Activated CD4-positive, alpha-beta T cell treated with anti-CD3 and anti-CD28 coated beads, Interleukin-2, amount 50 U/mL, for 24 hours (primary cell): ENCODE results near the gene ANGPTL5.
A peak's percentile ranks its signal among the peaks of the same experiment; 100 is the strongest.
"Not testable (repeated sequence)": the region's sequence is repeated elsewhere in the genome, so short reads cannot be mapped to it uniquely, and the experiment has no call there.

Source experiments
- DNase-seq, 2 donors: peaks; one replicate each; pipeline ENCODE4 v3.0.0-alpha.2; 2020; ENCODE audit warnings: low read depth in 1 of 2, low spot score in 1 of 2

ANGPTL5 gene

DNA sequence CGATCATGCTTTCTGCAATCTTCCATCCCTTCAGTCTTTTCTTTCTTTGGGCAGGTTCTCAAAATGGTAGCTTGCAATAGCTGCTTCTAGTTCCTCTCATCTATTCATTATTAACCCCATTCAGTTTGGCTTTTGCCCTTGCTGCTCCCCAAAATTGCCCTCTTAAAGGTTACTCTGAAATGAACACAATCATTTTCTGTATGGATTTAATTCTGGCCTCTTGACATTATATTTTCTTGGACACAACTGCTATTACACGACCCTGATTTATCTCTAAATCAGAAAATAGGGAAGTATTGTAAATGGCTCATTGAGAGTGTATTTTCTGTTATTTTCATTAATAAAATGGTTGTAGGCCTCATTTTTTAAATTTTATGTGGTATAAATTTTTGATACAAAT lies at the start of gene ANGPTL5:
ANGPTL5 (minus strand) TSS at position 101 of the 400 bp plus-strand sequence. CDS start 8,613 bp downstream, outside the sequence.
- no peak for DNase-seq

DNA sequence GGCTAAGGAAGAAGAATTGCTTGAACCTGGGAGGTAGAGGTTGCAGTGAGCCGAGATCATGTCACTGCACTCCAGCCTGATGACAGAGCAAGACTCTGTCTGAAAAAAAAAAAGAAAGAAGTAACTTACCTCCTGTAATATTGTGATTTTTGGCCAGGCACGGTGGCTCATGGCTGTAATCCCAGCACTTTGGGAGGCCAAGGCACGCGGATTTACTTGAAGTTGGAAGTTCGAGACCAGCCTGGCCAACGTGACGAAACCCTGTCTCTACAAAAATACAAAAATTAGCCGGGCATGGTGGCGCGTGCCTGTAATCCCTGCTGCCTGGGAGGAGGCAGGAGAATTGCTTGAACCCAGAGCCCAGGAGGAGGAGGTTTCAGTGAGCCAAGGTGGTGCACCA lies 47.9 kb upstream of the ANGPTL5 start:
- not testable (repeated sequence) for DNase-seq

DNA sequence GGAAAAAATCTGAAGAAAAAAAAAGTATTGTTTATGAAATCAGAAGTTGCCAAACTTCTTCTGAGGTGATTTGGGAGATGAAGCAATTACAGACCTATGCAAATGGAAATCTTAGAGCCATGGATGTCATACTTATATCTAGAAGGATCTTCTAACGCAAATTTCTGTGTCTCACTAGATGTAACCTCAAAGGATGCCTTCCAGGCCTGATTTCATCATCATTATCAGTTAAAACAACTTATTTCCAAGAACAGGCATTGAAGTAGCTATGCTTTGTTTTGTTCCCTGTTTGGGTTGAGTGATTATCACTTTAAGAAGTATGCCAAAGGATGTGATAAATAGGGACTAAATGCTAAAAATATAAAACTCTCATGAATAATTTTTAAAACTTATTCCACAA lies 43.9 kb upstream of the ANGPTL5 start:
- DNase-seq: no peak

DNA sequence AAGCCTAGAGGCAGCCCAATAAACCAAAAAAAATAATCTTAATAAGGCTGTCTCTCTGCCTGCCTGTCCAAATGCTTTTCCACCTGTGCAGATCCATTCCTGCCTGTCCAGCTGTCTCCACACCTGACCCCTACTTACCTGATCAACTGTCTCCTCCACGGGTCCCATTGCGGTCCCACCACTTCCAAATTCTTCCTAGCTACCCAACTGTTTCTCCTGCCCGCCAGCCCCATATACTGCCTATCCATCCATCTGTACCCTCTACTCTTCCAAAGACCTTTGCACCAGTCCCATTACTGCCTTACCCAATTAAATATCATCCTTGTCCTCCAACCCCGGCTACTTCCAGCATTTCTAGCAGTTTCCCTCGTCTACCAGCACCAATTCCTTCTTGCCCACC lies 39.4 kb upstream of the ANGPTL5 start:
- DNase-seq: no peak

DNA sequence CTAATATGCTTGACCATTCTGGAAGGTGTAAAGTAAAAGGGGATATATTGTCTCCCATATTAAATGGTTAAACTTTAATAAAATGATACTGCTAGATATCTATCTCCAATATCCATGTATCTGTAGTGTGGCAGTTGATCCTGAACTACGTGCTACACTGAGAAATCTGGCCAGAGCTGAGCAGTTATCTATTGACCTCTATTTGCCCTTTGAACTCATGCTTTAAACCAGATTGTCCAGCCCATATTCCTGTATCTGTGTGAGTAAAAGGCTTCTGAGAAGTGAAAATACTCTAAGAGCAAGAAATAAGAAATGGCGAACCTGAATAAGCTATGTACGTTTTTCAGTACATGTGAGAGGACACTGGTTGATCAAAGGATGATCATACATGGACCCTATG lies 39.0 kb upstream of the ANGPTL5 start:
- no peak for DNase-seq

DNA sequence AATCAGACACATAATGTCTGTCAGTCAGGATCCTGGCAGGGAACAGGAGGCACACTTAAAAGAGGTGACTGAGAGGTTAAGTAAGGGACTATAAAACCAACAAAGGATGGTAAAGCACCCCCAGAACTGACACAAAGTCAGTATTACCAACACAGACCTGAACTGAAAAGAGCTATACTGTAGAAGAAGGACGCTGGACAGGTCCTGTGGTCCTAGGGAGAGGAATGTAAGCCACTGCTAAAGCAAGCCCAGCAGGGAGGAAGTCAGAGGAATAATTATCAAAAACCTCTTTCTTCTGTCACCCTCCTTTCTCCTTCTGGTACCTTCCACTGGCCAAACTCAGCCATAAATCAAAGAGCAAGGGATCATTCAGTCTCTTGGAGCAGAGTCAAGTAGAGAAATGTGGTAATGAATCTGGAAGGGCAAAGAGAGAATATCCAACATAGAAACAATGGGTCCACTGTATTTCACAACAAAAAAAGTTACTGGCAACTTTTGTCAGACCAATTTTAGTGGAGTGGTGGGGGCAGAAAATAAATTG lies 33.4 kb upstream of the ANGPTL5 start:
- no peak for DNase-seq

DNA sequence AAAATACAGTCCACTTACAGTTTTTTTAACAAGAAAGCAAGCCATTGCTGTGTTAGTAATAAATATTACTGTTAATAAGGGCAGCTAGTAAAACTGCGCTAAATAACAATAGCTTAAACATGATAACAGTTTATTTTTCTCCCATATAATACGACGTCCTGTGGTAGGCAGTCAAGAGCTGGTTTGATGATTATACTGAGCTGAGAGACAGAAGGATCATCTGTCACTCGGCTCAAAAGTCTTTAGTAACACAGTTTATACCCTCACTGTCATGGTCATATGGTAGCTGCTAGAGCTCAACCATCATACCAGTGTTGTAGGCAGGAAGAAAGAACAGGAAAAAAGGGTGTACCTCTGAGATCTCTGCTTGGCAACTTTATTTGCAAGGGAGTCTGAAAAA lies 29.1 kb upstream of the ANGPTL5 start:
- no peak for DNase-seq

DNA sequence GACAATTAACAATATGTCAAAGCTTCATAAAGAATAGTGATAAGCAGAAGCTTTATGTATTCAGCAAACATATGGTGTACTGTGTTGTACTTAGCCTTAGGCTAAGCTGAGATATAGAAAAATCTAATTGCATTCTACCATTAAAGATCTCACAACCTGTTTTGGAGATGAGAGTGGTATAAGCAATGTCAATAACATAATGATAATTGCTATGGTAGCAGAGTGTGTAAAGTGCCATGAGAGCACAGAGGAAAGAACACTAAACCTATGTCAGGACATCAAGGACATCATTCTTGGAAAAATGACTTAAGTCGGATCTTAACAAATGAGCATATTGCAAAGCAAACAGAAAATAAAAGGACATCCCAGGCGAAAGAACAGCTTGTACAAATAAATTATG lies 28.6 kb upstream of the ANGPTL5 start:
- no peak for DNase-seq

DNA sequence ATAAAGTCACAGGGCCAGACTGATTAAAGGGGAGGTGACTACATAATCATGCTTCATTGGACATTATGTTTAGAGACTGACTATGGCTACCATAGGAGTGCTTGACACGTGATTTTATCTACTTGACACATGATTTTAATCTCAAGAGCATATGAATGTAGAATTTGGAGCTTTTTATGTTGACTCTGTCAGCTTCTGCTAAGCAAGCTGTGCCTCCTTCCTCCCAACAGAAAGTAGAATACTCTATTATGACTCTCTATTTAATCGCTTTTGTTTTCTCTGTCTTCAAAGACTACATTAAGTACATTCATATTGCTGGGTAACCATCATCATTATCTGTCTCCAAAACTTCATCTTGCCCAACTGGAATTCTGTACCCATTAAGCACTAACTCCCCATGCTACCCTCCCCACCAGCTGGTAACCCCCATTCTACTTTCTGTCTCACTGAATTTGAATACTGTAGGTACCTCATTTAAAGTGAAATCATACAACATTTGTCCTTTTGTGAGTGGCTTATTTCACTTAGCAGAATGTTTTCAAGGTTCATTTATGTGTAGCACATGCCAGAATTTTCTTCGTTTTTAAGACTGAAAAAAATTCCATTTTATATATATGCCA lies 24.7 kb upstream of the ANGPTL5 start:
- no peak for DNase-seq

DNA sequence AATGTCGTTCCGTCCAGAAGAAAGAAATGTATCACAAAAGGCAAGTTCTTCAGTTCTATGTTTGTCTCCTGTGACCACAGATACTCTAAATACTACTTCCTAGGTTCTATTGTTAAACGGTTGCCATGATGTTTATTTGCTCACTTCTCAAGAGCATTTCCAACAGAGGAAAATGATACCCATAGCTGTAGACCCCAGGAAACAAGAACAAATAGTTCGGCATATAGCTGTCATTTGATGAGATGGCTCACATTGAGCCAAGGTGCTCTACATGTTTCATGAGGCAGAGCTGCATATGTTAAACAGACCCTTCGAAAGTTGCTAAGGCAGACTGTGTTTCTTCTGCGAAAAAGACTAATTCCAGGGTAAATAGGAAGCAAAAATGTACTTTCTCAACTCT lies 15.4 kb upstream of the ANGPTL5 start:
- DNase-seq: no peak

DNA sequence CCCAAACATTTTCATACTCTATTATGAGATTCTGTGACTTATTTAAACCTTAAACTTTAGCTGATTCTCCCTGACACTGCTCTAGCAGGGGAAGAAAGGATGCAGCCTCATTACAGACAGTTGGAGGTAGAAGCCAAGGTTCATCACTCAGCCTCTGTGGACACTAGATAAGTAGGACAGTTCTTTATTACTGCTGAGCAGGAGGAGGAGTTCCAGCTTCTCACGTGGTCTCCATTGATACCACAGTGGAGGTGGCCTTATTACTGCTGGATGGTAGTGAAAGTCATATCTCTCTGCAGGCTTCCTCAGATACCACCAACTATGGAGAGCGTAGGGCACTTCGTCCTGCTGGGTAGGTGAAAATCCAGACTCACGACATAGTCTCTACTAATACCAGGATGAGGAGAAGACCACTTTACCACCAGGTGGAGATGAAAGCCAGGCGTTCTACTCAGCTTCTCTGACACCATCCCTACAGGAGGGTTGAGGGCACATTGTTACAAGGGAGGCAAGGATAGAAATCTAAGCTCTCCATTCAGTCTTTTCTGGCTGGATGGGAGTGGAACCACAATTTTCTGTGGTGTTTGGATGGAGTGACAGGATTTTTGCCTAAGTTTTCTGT lies 13.1 kb upstream of the ANGPTL5 start:
- no peak for DNase-seq

DNA sequence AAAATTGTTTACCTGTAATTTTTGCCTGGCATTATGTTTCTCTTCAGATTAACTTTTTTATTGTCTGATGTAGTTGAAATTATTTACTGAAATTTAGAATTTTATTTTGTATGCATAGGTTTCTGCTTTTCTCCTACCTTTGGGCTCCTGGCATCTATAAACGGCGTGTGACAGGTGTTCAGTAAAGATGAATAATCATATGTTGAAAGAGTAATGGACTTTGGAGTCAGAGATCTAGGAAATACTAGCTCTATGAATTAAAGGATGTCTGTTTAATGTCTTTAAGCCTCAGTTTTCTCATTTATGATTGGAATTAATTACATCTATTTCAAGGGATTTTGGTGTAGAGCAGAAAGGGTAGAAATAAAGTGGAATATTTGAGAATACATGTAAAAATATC lies 7.2 kb upstream of the ANGPTL5 start:
- DNase-seq: no peak

DNA sequence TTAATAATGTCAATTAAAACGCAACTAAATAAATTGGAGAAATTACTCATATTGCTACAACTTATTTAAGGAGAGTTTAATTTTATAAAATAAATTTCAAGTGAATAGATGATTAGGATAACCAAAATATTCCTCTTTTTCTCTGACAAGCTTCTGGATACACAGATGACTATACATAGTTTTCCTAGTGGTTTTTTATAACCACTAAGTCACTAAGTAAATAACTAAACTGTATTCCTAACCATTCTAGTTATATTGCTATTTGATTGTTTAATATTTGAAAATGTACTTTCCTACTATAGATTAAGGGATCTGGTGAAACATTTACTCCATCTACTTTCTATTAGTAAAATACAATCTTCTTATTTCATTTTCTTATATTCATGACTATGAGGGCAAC lies 4.7 kb upstream of the ANGPTL5 start:
- no peak for DNase-seq

DNA sequence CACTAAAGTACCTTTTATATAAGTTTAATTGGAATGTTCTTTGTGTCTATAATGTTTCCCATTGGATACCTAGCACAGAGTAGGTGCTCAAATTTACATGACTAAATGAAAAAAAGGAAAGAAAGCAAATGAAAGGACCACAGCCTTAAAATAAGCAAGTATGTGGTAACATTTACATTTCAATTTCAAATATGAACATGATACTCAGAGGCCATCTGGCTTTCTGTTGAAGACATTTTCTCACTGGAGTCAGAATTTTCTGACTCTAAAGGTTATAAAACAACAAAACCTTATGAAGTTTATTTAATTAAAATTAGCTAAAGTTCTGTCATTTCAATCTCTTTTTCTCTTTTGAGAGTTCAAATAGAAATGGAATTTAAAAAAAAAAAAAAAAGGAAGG lies 904 bp upstream of the ANGPTL5 start:
- DNase-seq: no peak

DNA sequence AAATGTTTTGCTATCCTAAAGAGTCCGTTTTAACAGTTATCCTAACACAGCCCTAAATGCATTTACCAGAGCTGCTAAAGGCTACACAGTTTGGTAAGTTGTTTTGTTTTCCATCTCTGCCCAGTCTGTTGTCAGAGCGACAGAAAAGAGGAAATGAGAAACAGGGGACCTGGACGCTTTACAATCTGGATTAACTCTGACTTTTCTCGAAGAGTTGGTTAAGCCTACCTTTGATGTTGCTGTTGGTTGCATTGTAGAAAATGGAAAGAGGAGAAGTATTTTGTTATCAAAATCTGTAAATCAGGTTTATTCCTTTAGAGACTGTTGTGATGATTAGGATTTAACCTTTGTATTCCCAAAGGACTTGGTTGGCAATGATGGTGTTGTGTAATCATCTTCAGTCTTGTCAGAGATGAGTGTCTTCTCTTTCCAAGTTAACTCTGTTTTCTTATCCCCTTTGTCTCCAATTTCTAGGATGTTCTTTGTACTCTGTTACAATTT lies 481 bp downstream of the ANGPTL5 start:
- DNase-seq: no peak

DNA sequence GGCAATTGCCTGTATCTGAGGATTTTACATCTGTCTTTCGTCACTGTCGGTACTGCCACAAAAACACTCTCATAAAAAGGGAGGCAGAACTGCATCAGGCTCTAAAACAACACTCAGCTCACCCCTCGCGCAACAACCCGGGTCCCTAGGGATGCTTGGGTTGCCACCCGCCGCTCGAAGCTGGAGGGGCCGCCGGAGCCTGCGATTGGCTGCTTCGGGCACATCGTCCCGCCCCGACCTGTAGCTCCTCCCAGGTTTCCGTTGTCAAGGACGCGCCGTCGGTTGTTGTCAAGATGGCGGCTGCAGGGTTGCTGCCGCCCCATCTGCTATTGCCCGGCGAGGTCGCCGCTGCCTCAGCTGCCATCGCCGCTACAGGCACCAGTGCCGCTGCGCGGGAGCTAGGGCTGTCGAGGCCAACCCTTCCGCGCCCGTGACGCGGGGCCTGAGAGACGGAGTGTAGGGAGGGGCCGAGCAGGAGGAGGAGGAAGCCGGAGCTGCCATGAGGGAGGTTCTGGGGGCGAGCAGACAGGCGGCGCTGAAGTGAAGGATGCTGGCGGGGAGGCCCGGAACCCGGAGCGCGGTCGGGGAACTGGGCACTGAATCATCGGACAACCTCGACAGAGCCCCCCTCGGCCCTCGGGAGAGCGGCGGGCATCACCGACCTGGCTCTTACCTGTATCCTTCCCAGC lies 1.4 kb downstream of the ANGPTL5 start, which contains the start of gene CEP126:
CEP126 (plus strand) TSS at position 273 of the 689 bp plus-strand sequence; CDS start at position 548, 275 bp downstream.
- DNase-seq: peak; percentile 83 to 88

DNA sequence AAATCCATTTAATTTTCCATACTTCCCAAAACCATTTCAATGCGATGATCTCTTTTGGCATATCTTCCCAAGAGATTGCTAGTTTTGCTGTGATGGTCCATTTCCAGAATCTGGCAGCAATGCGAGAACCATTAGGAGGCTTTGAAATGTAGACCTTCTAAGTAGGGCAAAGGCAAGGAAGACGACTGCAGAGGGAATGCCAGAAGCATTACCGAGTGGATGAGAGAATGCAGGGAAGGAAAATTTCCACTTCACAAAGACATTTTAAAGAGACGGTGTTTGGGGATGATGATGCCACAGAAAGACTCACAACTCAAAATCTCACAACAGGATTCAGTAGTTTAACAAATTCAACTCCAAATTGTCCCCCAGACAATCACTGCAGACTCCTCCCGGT lies 2.0 kb downstream of the ANGPTL5 start:
- DNase-seq: no peak

DNA sequence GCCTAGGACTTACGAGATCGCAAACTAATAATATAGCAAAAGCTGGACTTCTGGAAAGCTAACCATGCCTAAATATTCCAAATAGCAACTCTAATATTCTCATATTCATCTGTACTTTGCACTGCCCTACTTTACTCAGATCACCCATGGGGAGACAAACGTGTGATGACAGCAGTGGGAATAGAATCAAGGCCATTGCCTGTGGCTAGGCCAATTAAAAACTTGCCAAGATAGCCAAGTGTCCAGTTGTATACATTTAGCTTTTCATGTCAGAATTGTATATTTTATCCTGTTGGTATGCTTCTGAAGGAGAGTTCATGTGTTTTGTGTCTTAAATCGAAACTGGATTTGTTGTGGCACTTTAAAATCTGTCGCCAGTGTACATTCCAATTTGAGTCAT lies 2.7 kb downstream of the ANGPTL5 start:
- DNase-seq: no peak

DNA sequence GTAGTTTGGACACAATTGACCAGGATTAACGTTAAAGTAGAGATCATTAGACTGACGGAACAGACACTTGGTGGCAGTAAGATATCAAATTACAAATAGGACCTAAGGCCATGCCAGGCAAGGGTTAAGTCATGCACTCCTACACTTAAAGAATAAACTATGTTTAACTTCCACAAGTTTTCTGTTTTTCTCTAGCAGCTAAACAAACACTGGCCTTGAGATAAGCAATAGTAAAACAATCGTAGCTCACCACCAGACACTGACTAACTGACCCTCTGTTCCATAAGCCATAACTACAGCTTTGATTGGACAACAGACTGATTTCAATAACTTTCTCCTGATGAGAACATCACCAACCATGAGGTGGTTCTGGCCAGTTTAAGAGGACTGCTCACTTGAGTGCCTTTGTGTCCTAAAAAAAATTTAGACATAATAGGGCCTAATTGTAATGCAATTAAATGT lies 3.5 kb downstream of the ANGPTL5 start:
- DNase-seq: no peak

DNA sequence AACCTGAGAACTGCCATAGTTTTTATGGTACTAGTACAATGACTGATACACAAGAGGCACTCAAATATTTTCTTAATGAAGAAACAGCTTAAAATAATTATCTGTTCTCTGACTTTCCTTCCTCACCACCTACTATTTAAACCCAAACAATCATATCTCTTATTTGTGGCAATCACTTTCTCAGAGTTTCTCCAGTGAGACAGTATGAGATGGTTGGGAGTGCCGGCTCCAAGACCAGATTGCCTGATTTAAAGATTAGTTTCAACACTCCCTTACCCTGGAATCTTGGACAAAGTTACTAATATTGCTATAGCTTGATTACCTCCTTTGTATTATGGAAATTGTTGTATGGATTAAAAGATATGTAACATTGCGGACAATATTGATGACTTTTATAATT lies 7.2 kb downstream of the ANGPTL5 start:
- no peak for DNase-seq

DNA sequence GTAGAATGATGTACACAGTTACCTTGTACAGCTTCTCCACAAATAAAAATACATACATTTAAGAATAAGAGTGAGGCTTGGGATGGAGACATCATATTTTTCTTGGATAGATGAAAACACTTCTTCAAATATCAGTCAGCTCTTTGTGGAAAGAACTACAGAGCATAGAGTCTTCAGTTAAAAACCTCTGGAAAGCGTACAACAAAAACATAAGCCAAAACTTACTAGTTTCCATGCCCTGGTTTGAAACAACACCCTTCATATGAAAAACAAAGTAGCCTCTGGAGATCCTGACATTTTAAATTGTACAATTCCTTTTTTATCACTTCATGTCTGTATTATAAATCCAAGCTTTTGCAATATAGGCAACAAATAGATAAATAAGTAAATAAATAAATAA lies 8.5 kb downstream of the ANGPTL5 start:
- DNase-seq: no peak

DNA sequence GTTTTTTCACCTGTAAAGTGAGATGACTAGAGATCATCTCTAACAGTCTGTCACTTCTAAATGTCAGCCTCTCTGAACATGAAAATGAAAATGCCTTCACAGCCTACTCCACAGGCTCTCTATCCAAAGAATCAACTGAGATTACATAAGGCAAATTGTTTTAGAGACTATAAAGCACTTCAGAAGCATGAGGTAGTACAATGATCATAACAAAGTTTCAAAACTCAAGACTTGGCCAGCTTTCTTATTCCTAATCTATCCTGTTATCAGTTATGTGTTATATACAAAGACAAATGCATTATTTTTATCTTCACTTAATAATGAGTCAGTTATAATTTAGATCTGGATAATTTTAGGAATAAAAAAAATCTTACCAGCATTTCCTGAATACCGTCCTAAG lies 21.8 kb downstream of the ANGPTL5 start:
- no peak for DNase-seq
